Measurements from ENCODE around the gene PRDM8. TPM values are rescaled to one million over a fixed set of nuclear protein-coding genes. Genes with fewer than 3 reads are reported as not detected.

Gene PRDM8
- total RNA-seq, 1 donor from 2014 or later = not detected

DNA sequence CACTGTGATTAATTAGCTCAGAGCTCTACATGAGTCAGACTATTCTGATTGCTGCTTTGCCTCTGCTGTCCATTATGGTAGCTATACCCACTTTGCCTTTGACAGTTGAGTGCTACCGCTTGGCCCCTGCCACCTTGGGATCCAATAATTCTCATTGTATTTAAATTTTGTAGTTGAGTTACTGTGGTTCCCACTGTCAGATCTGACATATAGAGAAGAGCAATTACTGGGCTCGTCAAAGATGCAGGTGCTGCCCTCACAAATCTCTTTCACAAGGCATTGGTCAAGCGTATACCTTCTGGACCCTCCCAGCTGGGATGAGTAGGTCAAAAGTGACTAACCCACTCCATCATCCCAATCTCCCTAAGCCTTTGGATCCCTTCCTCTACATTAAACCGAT is 18.3 kb upstream of the PRDM8 start:
- no peaks in the 10 kb centered on the region for H3K36me3 Mint-ChIP-seq
- Histone ChIP-seq H3K27ac (no peak overlapping the region), H3K4me1 (no peaks in the 10 kb centered on the region), H2AFZ (replicated peaks) (no peak overlapping the region), H3K27me3 (peaks cover 45% of the 10 kb centered on the region), H3K79me2 (ENCODE audit: low read depth) (no peaks in the 10 kb centered on the region), H3K9me3 (ENCODE audit: low read depth) (no peaks in the 10 kb centered on the region), H3K9ac (no peak overlapping the region), H3F3A (ENCODE audit: low read depth) (no peaks in the 10 kb centered on the region), H3K4me3 (no peak overlapping the region), H4K20me1 (ENCODE audit: low read depth) (no peaks in the 10 kb centered on the region), H3K36me3 (no peaks in the 10 kb centered on the region), H3K4me2 (no peak overlapping the region)
- H3K4me1 Mint-ChIP-seq = no peaks in the 10 kb centered on the region
- H3K9me3 Mint-ChIP-seq = peaks cover 17% of the 10 kb centered on the region
- no peak for DNase-seq (ENCODE audit: low spot score)
- peaks cover 20% of the 10 kb centered on the region for H3K27me3 Mint-ChIP-seq (ENCODE audit: insufficient read depth, low read depth)
- no peak overlapping the region for H3K27ac Mint-ChIP-seq
- H3K4me3 Mint-ChIP-seq = no peak overlapping the region
- no peak for TF ChIP-seq CTCF (IDR thresholded peaks at IDR 0.05)
- no peak for TF ChIP-seq EZH2 (IDR thresholded peaks at IDR 0.05)
- TF ChIP-seq EZH2phosphoT487 (IDR thresholded peaks at IDR 0.05) = no peak

GRCh38 chr4:80179637-80180161 is 17.6 kb upstream of the PRDM8 start:
- Mint-ChIP-seq H3K27ac (no peak overlapping the region), H3K9me3 (peaks cover 17% of the 10 kb centered on the region), H3K4me1 (peaks cover 5% of the 10 kb centered on the region), H3K27me3 (ENCODE audit: insufficient read depth, low read depth) (peaks cover 28% of the 10 kb centered on the region), H3K4me3 (no peak overlapping the region), H3K36me3 (no peaks in the 10 kb centered on the region)
- Histone ChIP-seq H3K36me3 (no peaks in the 10 kb centered on the region), H4K20me1 (ENCODE audit: low read depth) (peaks cover 4% of the 10 kb centered on the region), H3K4me2 (no peak overlapping the region), H3K9ac (no peak overlapping the region), H3K27me3 (peaks cover 53% of the 10 kb centered on the region), H3K79me2 (ENCODE audit: low read depth) (no peaks in the 10 kb centered on the region), H3F3A (ENCODE audit: low read depth) (no peaks in the 10 kb centered on the region), H3K4me3 (no peak overlapping the region), H3K27ac (no peak overlapping the region), H3K9me3 (ENCODE audit: low read depth) (no peaks in the 10 kb centered on the region), H3K4me1 (no peaks in the 10 kb centered on the region), H2AFZ (replicated peaks) (no peak overlapping the region)
- no peak for TF ChIP-seq EZH2phosphoT487 (IDR thresholded peaks at IDR 0.05)
- TF ChIP-seq CTCF (IDR thresholded peaks at IDR 0.05) = no peak
- no peak for TF ChIP-seq EZH2 (IDR thresholded peaks at IDR 0.05)
- no peak for DNase-seq (ENCODE audit: low spot score)

- H3K27me3 ChIP-seq = peaks cover 63% of the 10 kb centered on the region
- peaks cover 16% of the 10 kb centered on the region for H3K4me1 Mint-ChIP-seq
- peaks cover 14% of the 10 kb centered on the region for H4K20me1 ChIP-seq (ENCODE audit: low read depth)
- DNase-seq (ENCODE audit: low spot score) = no peak
- H2AFZ ChIP-seq (replicated peaks) = no peak overlapping the region
- TF ChIP-seq CTCF (IDR thresholded peaks at IDR 0.05) (no peak), EZH2phosphoT487 (IDR thresholded peaks at IDR 0.05) (no peak), EZH2 (IDR thresholded peaks at IDR 0.05) (no peak)
- H3K79me2 ChIP-seq (ENCODE audit: low read depth) = no peaks in the 10 kb centered on the region
- no peak overlapping the region for H3K27ac Mint-ChIP-seq
- no peaks in the 10 kb centered on the region for H3K36me3 ChIP-seq
- H3K4me3 ChIP-seq = no peak overlapping the region
- H3K4me1 ChIP-seq = peaks cover 5% of the 10 kb centered on the region
- H3K27ac ChIP-seq = no peak overlapping the region
- H3K27me3 Mint-ChIP-seq (ENCODE audit: insufficient read depth, low read depth) = peaks cover 37% of the 10 kb centered on the region
- no peaks in the 10 kb centered on the region for H3F3A ChIP-seq (ENCODE audit: low read depth)
- H3K9me3 ChIP-seq (ENCODE audit: low read depth) = no peaks in the 10 kb centered on the region
- no peak overlapping the region for H3K9ac ChIP-seq
- no peak overlapping the region for H3K4me2 ChIP-seq
- peaks cover 17% of the 10 kb centered on the region for H3K9me3 Mint-ChIP-seq
- H3K36me3 Mint-ChIP-seq = no peaks in the 10 kb centered on the region
- H3K4me3 Mint-ChIP-seq = no peak overlapping the region
These were observed 16.6 kb upstream of the PRDM8 start for GRCh38 chr4:80180743-80181142.

Data from neural progenitor cell (in vitro differentiated cells).